ENCODE measurements around the gene SLAMF6.
"Not testable (repeated sequence)": the region's sequence is repeated elsewhere in the genome, so short reads cannot be mapped to it uniquely, and the experiment has no call there.

Gene SLAMF6

GRCh38 chr1:160542303-160542945, 19.4 kb upstream of the SLAMF6 start:
- DNase-seq: peak; percentile 33

- no peak for DNase-seq
Measured at GRCh38 chr1:160541622-160542302, 18.7 kb upstream of the SLAMF6 start.

GRCh38 chr1:160540859-160541233, 17.8 kb upstream of the SLAMF6 start:
- no peak for DNase-seq

- no peak for DNase-seq
Measured at GRCh38 chr1:160539990-160540858, 17.2 kb upstream of the SLAMF6 start.

- DNase-seq: no peak
Measured at GRCh38 chr1:160539684-160539989, 16.6 kb upstream of the SLAMF6 start.

- DNase-seq: no peak
Measured at GRCh38 chr1:160538985-160539651, 16.1 kb upstream of the SLAMF6 start.

- peak; percentile 15 for DNase-seq
Measured at GRCh38 chr1:160537714-160538665, 14.9 kb upstream of the SLAMF6 start.

GRCh38 chr1:160534823-160535605, 12.0 kb upstream of the SLAMF6 start:
- DNase-seq: no peak

GRCh38 chr1:160532557-160532813, 9.4 kb upstream of the SLAMF6 start:
- DNase-seq: not testable (repeated sequence)

GRCh38 chr1:160531809-160532556, 8.9 kb upstream of the SLAMF6 start:
- not testable (repeated sequence) for DNase-seq

GRCh38 chr1:160529401-160529952, 6.4 kb upstream of the SLAMF6 start:
- not testable (repeated sequence) for DNase-seq

- not testable (repeated sequence) for DNase-seq
Measured at GRCh38 chr1:160523789-160524188, 734 bp upstream of the SLAMF6 start.

- no peak for DNase-seq
Measured at GRCh38 chr1:160522136-160522535, 919 bp downstream of the SLAMF6 start.

- DNase-seq: no peak
Measured at GRCh38 chr1:160521554-160521953, 1.5 kb downstream of the SLAMF6 start.

GRCh38 chr1:160520999-160521398, 2.1 kb downstream of the SLAMF6 start:
- no peak for DNase-seq

- no peak for DNase-seq
Measured at GRCh38 chr1:160520582-160520981, 2.5 kb downstream of the SLAMF6 start.

GRCh38 chr1:160519642-160520435, 3.2 kb downstream of the SLAMF6 start:
- DNase-seq: no peak

GRCh38 chr1:160517519-160517918, 5.5 kb downstream of the SLAMF6 start:
- DNase-seq: not testable (repeated sequence)

GRCh38 chr1:160515908-160516307, 7.1 kb downstream of the SLAMF6 start:
- not testable (repeated sequence) for DNase-seq
